Spleen (tissue), 7 donors: Measurements from ENCODE around the gene DNAH14.

Source experiments
- CTCF ChIP-seq, 11 experiments: fragments of 200-600 bp in 7 of 11; fragments of 450-650 bp in 4 of 11; sonication (generic) in 4 of 11; IDR thresholded peaks in 8 of 11; conservative IDR thresholded peaks in 3 of 11; 1 replicate in 7 of 11; 2 replicates in 4 of 11; pipeline versions ENCODE4 v1.4.0 to v1.8.0; 2016 to 2021; ENCODE audit warnings: antibody characterized with exemption in 11 of 11, inconsistent platforms in 4 of 11, mild to moderate bottlenecking in 1 of 11
- POLR2A ChIP-seq, 3 donors: fragments of 450-650 bp; IDR thresholded peaks; one replicate each; pipeline ENCODE4 v1.5.1; 2017; ENCODE audit warnings: antibody characterized with exemption in 3 of 3, mild to moderate bottlenecking in 1 of 3
- POLR2AphosphoS5 ChIP-seq, 3 donors: sonication (generic); formaldehyde crosslinking; IDR thresholded peaks; one replicate each; pipeline ENCODE4 v1.5.1; 2017; ENCODE audit warnings: antibody characterized with exemption in 3 of 3
- donor health status: DM: no; HTN: no; CAD: no; lungs with moderate emphysema.
- donor health status: DM: no; HTN: no; CAD: no.
- donor health status: DM: no; HTN: no; CAD: no.

GRCh38 chr1:225152061-225152460 lies 222.6 kb downstream of the DNAH14 start:
- TF ChIP-seq CTCF (IDR thresholded peaks at IDR 0.05 in 8 of 11, conservative IDR thresholded peaks at IDR 0.05 in 3 of 11) (no peak), POLR2A (IDR thresholded peaks at IDR 0.05) (no peak), POLR2AphosphoS5 (IDR thresholded peaks at IDR 0.05) (no peak)
